D341Med (cell line): ENCODE results near the gene ZNF839.

Source experiments
- DNase-seq: peaks from one replicate; pipeline ENCODE4 v3.0.0; 2012; ENCODE audit warnings: low spot score

Gene ZNF839

GRCh38 chr14:102387086-102387485 is 67.5 kb downstream of the ZNF839 start:
- DNase-seq: no peak

DNA sequence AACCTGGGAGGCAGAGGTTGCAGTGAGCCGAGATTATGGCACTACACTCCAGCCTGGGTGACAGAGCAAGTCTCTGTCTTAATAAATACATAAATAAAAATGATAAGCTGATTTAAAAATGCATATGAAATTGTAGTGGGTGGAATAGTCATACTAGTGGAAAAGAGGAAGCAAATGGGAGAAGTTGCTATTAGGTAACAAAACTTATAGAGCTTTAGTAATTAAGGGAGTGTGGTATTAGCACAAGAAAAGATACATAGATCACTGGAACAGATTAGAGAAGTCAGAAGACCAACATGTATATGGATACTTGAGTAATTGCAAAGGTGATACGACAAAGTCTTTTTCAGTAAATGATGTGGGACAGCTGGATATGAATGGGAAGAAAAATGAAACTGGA is 69.7 kb downstream of the ZNF839 start:
- no peak for DNase-seq

DNA sequence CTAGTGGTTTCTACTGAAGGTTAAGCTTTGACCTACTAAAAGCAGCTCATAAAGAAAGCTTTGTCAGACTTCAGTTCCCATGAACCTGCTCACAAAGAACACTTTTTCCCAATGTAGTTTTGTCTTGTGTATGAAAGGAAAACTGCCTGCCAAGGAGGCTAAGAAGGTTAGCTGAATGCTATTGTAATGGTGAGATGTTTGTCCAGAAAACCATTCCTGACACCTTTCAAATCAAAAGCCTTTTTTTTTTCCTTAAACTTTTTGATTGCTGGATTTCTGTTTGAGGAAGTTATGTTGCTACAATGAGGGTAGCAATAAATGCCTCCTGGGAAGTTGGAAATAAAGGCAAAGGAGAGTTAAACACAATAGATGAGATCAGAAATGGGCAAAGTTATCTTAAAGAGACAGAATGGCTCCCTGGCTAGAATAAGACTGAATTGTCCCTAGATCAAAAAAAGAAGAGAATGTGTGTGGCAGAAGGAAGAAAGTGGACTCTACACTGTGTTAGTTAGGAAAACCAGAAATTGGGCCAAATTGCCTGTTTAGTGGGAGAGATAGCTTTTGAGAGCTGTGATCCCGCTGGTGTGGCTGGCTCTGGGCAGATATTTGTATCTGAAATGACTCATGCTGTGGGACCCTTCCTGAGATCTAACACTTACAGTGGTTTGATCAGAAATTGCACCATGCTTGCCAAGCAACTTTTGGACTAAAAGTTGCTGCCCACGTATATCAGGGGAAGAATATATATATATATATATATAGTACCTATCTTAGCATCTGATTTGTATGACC is 70.7 kb downstream of the ZNF839 start:
- DNase-seq: no peak
